HG03108 (cell line): ENCODE data around the gene MAN1C1.
"Not testable (repeated sequence)": the region's sequence is repeated elsewhere in the genome, so short reads cannot be mapped to it uniquely, and the experiment has no call there.

Source experiments
- ATAC-seq: cut with Tn5 transposase; IDR thresholded peaks from one replicate; pipeline ENCODE4 v1.9.1; 2021; ENCODE audit warnings: moderate library complexity; ENCODE audit not compliant: unreplicated experiment

MAN1C1 gene

DNA sequence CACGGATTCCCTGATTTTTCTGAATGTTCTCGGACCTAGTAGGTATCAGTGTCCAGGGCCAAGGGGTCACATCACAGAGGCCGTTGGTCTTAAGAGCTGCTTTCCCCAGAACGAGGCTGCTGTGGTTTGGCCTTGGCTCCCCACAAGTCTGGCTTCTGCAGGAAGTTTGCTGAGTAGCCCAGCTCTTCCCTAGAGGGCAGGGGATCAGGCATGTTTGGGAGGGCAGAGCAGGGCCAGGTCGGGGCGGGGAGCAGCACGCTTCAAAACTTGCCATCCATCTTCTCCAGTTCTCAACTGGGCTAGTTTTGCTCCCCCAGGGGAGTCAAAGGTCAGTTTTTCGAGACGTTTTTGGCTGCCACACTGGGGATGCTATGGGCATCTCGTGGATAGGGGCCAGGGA lies 37.0 kb downstream of the MAN1C1 start:
- no peak for ATAC-seq

DNA sequence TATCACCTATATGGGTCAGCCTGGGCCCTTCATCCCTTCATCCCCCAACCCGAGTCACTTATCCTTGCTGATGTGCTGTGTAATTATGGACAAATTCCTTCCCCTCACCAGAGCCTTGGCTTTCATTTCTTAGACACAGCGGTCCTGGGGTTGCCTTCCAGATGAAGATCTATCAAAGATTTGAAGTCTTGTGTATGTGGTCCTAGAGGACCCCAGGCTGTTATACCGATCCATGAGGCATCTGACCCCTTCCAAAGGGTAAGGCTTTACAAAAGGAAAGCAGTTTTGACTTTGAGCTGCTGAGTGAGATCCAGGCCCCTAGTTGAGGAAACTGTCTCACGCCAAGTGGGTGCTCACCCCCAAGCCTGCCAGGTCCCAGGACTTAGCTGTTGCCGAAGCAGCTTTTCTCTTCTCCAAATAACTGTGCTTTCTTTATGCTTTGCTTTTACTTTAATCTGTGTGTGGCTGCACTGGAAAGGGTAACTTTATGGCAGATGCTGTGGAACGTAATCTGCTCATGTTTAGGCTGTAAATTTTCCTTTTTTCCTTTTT lies 37.6 kb downstream of the MAN1C1 start:
- ATAC-seq, result no peak

DNA sequence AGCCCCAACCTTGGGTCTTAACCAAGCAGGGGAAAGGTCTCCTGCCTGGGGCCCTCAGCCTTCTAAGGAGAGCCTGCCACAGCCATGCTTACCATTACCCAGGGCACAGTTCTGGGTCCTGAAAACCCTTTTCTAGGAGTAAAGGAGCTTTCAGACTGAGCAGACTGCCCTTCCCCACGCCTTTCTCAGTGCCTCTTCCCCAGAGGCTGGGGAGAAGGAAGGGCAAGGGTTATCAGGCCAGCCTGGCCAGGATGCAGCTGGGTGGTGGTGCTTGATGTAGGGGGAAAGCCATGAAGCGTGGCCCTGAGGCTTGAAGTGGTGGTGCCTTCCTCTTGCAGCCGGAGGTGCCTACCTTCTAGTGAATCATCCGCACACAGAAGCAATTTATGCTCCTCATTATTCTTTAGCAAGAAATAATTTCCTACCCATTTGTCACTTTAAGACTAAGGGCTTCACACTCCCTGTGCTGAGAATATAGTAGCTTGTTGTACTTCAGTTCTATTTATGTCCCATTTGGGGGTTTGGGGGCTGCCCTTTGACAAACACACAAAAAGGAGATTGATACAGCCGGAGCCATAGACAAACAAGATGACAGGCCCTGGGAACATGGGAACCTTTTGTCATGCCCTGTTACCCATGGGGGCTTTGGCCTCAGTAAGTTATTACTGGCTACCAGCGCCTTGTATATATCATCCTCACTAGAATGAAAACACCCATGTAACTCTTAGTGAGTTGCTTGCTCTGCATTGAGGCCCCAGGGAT lies 40.7 kb downstream of the MAN1C1 start:
- ATAC-seq, result no peak

DNA sequence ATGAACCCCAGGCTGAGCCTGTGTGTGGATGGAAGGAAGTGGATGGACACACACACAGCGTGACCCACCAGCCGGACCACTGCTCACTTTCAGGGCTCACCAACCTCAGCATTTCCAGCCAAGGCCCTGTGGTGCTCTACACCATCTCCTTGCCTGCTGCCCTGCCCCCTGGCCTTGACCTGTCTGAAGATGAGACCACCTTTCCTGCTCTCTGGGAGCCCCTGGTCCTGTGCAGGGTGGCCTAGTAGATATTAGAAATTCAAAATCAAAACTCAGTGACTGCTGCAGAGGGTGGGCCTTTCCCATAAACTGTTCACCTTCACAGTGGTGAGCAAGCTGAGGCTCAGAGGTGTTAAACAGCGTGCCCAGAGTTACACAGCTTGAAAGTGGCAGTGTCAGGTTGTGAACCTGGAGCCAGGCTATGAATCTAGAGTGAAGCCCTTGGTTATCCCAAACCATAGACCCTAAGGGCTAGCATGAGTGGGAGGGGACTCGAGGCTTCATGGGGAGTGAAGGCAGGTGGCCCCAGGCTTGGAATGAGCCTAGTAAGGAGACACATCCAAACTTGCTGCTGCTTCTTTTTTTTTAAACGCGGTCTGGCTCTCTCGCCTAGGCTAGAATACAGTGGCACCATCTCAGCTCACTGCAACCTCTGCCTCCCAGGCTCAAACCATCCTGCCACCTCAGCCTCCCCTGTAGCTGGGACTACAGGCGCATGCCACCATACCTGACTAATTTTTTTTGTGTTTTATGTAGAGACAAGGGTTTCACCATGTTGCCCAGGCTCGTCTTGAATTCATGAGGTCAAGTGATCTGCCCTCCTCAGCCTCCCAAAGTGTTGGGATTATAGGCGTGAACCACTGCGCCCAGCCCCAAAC lies 41.5 kb downstream of the MAN1C1 start:
- ATAC-seq, result no peak

DNA sequence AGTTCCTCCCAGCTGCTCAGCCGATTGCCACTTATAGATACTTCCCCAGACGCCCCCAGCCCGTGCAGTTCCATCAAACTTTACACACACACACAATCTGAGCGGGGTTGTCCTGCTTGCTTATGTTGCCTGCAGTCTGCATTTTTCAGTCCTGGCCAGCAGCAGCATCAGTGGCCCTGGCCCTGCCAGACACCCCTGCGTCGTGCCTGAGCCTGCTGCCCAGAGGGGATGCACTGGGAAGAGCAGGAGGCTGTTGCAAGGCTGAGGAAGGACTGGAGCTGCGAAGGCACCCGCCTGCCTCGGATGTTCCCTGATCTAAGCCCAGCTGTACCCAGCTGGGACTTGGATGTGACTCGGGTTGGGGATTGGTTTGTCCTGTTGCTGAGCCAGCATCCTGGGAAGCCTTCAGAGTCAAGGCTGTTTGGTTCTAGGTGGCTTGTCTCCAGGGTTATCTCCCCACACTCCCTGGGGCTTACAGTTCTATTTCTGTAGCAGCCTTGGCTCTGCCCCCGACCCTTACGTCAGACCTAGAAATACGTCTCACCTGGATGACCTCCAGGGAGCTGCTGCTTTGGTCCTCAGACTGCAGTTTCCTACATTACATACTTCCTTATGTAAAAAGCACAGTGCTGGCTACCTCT lies 42.3 kb downstream of the MAN1C1 start:
- no peak for ATAC-seq

DNA sequence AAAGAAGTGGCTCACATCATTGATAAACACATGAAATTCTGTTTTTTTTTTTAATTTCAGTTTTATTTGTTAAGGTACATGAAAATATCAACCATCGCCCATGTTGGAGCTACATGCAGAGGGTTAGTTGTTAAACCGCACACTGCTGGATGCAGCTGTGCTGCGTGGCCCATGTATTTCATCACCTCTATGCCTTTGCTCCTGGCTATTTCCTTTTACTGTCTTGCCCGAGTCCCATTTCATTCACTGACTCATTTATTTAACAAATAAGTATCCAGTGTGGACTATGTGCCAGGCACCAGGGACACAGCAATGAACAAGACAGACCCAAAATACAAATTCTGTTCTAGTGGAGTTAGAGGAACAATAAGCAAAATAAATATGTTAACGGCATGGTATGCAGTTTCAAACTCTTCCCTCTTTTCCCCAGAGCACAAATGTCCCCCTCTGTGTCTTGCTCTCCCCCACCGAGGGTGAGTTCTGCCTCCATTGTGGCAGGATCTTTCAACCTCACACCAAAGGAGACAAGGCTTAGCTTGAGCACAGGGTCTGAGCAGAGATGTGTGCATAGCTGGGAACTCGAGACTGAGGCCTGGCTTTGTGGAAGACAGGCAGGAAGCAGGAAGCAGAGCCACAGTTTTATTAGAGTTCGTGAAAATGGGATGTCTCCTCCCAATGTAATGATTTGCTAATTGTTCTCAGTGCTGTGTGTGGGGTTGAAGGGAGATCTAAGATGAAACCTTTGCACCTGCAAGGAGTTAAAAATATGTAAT lies 44.6 kb downstream of the MAN1C1 start:
- no peak for ATAC-seq

DNA sequence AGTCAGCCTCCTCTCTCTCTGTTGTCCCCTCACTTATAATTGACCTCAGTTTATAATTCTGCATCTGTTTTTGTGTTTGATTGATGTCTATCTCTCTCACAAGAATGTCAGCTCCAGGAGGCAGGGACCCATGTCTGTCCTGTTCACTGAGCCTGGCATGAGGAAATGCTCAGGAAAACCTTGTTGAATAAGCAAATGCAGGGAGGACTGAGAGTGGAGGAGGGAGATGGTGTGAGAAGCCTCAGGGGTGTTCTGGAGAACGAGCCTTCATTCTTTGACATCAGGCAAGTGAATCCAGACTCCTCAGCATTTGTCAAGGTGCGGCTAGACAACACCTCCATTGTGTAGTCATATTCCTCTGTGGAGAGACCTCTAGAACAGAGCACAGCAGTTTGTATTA lies 45.5 kb downstream of the MAN1C1 start:
- ATAC-seq, result no peak

DNA sequence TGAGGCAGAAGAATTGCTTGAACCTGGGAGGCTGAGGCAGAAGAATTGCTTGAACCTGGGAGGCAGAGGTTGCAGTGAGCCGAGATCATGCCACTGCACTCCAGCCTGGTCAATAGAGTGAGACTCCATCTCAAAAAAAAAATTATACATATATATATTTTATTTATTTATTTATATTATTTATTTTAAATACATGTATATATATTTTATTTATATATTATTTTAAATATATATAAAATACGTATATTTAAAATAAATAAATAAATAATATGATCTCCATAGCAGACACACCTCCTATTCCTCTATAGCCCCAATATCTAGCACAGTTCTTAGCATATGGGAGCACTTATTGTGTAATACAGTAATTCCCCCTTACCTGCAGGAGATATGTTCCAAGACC lies 46.4 kb downstream of the MAN1C1 start:
- ATAC-seq, result not testable (repeated sequence)

DNA sequence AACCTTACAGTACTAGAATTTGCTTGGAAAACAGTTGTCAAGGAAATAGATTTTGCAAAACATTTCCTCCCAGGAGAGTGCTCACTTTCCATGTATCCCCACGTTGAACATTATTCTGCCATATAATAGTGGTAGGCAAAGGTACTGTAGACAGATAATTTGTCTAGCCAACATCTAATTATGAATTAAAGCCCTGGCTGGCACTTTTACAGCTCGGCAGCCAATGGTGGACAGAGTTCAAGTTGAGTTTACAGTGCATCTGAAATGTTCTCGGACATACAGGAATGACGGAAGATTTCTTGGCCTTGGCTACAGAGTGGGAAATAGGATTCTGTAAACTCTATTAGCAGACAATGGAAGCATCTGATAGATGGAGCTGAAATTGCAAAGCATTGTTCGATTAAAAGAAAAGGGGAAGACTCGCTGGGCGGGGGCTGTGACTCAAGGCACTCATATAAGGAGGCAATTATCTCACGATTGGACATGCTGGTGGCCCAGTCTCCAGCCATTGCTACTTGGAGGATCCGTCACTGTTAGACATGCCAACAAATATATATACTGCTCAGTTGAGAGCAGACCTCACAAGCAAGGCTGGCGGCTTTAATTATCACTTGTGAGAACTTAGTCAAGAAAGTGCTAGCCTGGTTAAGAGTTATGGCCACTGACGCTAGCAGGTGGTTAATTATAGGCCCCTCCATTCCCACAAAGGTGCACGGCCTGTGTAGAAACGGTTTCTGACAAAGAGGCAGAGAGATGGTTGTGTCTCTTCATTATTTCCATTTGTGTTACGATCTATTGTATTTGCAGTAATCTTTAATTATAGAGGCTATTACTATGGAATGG lies 48.0 kb downstream of the MAN1C1 start:
- ATAC-seq, result no peak

DNA sequence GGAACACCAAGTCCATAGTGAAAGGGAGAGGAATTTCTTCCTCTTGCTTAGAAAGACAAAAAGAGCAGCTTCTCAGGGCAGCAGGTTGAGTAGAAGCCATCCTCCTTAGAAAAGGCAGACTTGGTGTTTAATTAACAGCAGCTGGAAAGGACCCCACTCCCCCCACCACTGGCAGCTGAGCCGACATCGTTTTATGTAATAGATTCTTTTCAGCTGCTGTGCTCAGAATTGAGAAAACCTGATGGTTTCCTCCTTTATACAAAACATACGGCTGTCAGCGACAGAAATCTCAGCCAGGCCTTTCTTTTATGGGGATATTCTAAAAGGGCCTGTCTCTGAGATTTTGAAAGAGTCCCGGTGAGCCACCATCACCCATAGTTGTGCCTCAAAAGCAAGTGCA lies 49.9 kb downstream of the MAN1C1 start:
- ATAC-seq, result no peak

DNA sequence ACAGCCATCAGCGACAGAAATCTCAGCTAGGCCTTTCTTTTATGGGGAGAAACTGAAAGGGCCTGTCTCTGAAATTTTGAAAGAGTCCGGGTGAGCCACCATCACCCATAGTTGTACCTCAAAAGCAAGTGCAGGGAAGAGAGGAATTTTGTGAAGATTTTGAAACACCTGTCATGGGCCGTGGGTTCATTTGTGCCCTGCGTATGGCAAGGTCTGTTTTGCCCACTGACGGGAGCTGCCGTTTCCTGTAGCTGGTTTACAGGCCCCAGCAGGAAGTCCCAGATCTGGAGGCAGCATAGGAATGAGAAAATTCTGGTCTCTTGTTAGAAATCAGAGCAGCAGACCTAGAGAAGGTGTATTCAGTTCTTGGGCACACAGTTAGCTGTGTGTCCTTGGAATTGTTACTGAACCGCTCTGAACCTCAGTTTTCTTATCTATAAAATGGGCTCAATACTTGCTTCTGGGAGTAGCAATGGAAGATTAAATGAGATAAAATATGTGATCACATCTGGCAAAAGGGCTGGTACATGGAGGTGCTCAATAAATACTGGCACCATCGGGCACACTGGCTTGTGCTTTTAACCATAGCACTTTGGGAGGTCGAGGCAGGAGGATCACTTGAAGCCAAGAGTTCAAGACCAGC lies 52.5 kb downstream of the MAN1C1 start:
- ATAC-seq, result no peak

DNA sequence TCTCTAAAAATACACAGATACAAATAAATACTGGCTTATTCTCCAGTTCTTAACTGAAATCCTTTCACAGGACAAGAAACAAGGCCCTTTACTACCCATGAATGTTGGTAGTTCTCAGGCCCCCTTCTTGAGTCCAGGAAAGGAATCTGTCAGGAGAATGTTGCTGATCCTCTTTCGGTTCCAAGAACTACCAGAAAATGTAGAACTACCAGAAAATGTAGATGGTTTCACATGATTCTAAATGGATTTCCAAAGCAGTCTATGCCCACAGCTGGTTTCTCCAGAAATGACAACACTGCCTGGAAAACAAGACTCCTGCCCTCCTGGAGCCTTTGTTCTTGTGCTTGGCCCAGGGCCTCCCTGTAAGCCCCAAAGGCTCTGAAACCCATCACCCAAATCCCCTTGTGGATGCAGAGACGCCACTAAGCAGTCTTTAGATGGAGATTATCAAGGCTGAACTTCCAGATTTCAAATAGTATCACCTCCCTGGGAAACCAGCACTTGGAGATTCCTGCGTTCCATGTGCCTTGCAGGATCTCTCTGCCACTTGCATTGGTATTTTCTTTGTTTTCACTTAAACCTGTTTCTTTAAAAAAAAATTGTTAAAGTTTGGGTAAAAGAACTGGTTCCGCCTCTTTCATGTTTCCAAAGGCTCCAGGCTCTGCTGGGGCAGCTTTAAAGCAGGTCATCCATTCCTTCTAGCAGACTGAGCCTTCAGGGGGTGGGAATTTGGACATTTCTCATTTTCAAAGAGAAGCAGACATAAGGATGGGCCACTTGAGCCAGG lies 53.4 kb downstream of the MAN1C1 start:
- no peak for ATAC-seq

DNA sequence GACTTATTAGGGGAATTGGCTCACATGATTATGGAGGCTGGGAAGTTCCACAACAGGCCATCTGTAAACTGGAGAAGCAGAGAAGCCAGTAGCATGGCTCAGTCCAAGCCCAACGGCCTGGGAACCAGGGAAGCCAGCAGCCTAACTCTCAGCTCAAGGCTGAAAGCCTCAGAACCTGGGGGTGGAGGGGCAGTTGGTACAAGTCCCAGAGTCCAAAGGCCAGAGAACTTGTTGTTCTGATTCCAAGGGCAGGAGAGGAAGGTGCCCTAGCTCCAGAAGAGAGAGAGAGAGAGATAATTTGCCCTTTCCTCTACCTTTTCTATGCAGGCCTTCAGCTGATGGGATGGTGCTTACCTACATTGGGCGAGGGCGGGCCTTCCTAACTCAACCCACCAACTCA lies 55.3 kb downstream of the MAN1C1 start:
- no peak for ATAC-seq

DNA sequence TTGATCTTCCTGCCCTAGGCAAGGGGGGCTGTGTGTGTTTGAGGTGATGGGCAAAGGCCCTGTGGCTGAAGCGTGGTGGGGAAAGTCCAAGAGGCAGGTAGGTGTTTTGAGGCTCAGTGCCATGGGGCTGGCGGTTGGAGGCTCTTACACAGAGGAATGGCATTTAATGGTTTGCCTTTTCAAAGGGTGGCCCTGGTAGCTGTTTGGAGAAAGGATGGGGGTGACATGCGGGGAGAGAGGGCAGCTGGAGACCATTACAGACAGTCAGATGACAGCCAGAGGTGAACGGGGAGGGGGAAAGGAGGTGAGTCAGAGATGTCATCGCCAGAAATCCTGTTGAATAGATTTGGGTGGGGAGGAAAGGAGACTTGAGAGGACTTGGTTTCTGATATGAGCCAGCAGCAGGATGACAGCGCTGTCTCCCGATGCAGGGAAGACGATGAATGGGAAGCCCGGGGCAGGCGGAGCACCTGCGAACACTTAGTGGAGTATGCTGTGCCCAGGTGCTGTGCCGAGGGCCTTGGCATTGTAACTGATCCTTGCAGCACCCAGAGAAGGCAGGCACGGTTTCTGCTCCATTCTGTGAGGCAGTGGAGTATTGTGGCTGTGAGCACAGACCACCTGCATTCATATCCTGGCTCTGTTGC lies 56.3 kb downstream of the MAN1C1 start:
- no peak for ATAC-seq

DNA sequence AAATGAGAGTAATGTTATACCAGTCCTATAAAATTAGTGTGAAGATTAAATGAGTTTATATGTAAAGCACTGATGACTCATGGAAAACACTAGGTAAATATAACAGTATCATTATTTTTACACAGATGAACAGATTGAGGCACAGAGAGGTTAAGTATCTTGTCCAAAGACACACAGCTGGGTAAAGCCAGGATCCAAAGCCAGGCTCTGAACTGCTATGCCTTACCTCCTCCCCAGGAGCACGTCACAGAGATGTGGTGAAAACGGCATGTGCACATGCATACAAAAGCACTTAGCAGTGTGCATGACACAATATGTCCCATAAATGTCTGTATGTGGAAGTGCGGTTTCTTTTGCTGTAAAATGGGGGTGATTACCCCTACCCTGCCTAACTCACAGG lies 56.9 kb downstream of the MAN1C1 start:
- ATAC-seq, result no peak

DNA sequence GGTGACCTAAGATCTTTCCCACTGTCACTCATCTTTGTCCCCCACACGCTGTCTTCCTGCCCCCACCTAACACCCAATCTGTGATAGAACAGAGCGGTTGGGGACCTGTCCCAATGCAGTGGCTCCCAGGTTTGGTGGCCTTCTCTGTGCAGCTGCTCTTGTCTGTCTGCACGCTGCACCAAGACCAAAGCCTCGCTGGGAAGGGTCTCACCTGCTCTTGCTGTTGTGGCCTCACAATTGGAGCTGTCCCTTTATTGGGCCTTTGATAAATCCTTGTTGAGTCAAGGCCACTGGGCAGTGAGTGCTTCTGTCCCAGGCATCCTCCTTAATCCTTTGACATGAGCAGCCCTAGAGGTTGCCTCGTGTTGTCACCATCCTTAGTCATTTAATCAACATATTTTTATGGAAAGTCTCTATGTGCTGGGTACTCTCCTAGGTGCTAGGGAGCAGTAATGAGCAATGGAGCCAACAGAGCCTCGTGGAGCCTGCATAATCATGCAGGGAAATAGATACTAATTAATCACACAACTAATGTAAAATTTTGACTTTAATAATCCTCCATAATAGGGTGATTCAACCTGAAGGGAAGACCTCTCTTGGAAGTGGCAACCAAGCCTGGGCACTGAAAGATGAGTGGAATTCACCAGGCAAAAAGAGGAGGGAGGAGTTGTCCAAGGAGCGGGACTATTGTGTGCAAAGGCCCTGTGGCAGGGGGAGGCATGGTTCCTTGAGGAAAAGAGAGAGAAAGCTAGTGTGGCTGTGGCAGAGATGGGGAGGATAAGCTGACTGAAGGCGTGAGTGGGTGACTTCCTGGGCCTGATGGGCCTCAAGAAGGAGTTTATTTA lies 57.6 kb downstream of the MAN1C1 start:
- no peak for ATAC-seq

DNA sequence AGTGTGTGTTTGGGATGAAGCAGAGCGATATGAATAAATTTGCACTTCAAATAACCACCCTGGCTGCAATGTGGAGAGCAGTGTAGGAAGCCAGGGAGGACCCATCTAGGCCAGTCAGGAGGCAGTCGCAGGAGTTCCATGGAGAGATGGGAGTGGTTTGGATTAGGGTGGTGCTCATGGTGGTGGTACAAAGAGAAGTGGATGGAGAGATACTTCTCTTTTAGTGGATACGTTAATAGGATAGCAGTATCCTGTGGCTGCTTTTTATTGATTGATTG lies 58.2 kb downstream of the MAN1C1 start:
- ATAC-seq, result no peak
